ENCODE results near the gene PLXNA2. TPM values are rescaled to one million over a fixed set of nuclear protein-coding genes. Genes with fewer than 3 reads are reported as not detected.

PLXNA2 gene
- total and polyA plus RNA-seq, 2 of the 8 experiments (the other 6 are each of a cell fraction or from before 2014, with no cell fraction given) = 0.33 to 1.5 TPM

GRCh38 chr1:208028526-208028925, 215.7 kb downstream of the PLXNA2 start:
- H3K9me3 ChIP-seq (ENCODE audit: insufficient read depth in 2 of 2, low read depth in 1 of 2, low read length in 1 of 2) = no peaks in the 10 kb centered on the region
- H3K36me3 ChIP-seq (ENCODE audit: control insufficient read depth in 2 of 4, insufficient read depth in 4 of 4, low read length in 3 of 4) = no peaks in the 10 kb centered on the region
- DNase-seq (ENCODE audit: low read depth in 1 of 2, low spot score in 2 of 2) = no peak
- no peaks in the 10 kb centered on the region for H3K79me2 ChIP-seq (ENCODE audit: control insufficient read depth in 1 of 2, insufficient read depth in 2 of 2, low read length in 2 of 2)
- no peak overlapping the region for H2BK20ac ChIP-seq (ENCODE audit: low read length)
- no peak overlapping the region for H3K14ac ChIP-seq (ENCODE audit: insufficient read length)
- H2BK5ac ChIP-seq (ENCODE audit: low read depth, low read length) = no peak overlapping the region
- H2BK15ac ChIP-seq (ENCODE audit: low read length) = no peak overlapping the region
- no peaks in the 10 kb centered on the region for H3K4me1 ChIP-seq (replicated peaks in 1 of 4; ENCODE audit: control insufficient read depth in 3 of 4, insufficient read depth in 4 of 4, low read length in 3 of 4)
- ChIA-PET CTCF (ENCODE audit: partially characterized antibody) (interaction anchor here (0.9 to 15.8 kb wide), 11 partner anchors 5 to 1174 kb away, joined by 3 to 315 read pairs (median 60); partner anchors contain the start of gene PLXNA2), POLR2A (ENCODE audit: partially characterized antibody) (no interaction called here)
- H3K27me3 ChIP-seq (replicated peaks in 1 of 4; ENCODE audit: control insufficient read depth in 3 of 4, extremely low read depth in 1 of 4, insufficient read depth in 3 of 4, low read length in 3 of 4) = no peaks in the 10 kb centered on the region
- H3K9ac ChIP-seq (replicated peaks in 1 of 4; ENCODE audit: extremely low read depth in 1 of 4, low read depth in 3 of 4, low read length in 3 of 4) = no peak overlapping the region
- no peak overlapping the region; the same call in 1 of the 2 replicates for H2BK12ac ChIP-seq (ENCODE audit: low read depth, low read length)
- H3K18ac ChIP-seq (ENCODE audit: extremely low read depth, low read length) = no peak overlapping the region
- 86% methylated on average over 7 of the region's 7 CpGs; no CpG with 5 or more reads in 1 of the 2 experiments for WGBS, 2 experiments (ENCODE audit: extremely low coverage in 1 of 2, insufficient coverage in 1 of 2, insufficient read length in 1 of 2, insufficient replicate concordance in 2 of 2, low coverage in 1 of 2, low lambda C conversion rate in 2 of 2, missing lambda C conversion rate in 1 of 2)
- no peaks in the 10 kb centered on the region for H4K20me1 ChIP-seq (replicated peaks in 1 of 2; ENCODE audit: control insufficient read depth in 1 of 2, insufficient read depth in 2 of 2, low read length in 2 of 2)
- TF ChIP-seq, protein P1, sequence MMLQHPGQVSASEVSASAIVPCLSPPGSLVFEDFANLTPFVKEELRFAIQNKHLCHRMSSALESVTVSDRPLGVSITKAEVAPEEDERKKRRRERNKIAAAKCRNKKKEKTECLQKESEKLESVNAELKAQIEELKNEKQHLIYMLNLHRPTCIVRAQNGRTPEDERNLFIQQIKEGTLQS (IDR thresholded peaks at IDR 0.05; ENCODE audit: insufficient read depth, low read depth, low read length) = no peak
- TF ChIP-seq TEAD4 (IDR thresholded peaks at IDR 0.05; ENCODE audit: low read depth, low read length) = no peak
- TF ChIP-seq CTCF (IDR thresholded peaks at IDR 0.05; ENCODE audit: control extremely low read depth in 1 of 3, insufficient read depth in 1 of 3, low read depth in 1 of 3, low read length in 3 of 3) = no peak
- TF ChIP-seq TBP (IDR thresholded peaks at IDR 0.05; ENCODE audit: low read depth, low read length) = no peak
- no peak for TF ChIP-seq ASH2L (IDR thresholded peaks at IDR 0.05; ENCODE audit: low read length)
- no peak overlapping the region for H3K27ac ChIP-seq (ENCODE audit: low read depth, low read length)
- no peak overlapping the region for H3K4me3 ChIP-seq (ENCODE audit: extremely low read depth in 1 of 4, insufficient read depth in 2 of 4, low read depth in 3 of 4, low read length in 4 of 4)
- H2AK5ac ChIP-seq (ENCODE audit: low read depth, low read length) = no peak overlapping the region
- H2AFZ ChIP-seq (ENCODE audit: low read length) = no peak overlapping the region
- no peak overlapping the region for H3K23ac ChIP-seq (ENCODE audit: insufficient read length)
- H3K56ac ChIP-seq (replicated peaks; ENCODE audit: insufficient read length, low read depth, low read length) = no peak overlapping the region
- H4K5ac ChIP-seq (ENCODE audit: insufficient read length, low read depth, low read length) = no peak overlapping the region
- no peak overlapping the region for H2BK120ac ChIP-seq (replicated peaks; ENCODE audit: low read depth, low read length)
- no peak overlapping the region for H3K4me2 ChIP-seq (ENCODE audit: insufficient read depth in 1 of 2, low read depth in 2 of 2, low read length in 2 of 2)
- no peak overlapping the region for H4K91ac ChIP-seq (replicated peaks; ENCODE audit: insufficient read length, low read length)
- no peaks in the 10 kb centered on the region for H3K79me1 ChIP-seq (ENCODE audit: low read depth, low read length)
- no peak overlapping the region for H3K4ac ChIP-seq (replicated peaks; ENCODE audit: insufficient read length, low read depth, low read length)
- no peaks in the 10 kb centered on the region for H3K23me2 ChIP-seq (ENCODE audit: low read depth, low read length)
- no peak for FAIRE-seq
- no peak overlapping the region; the same call in 1 of the 2 replicates for H4K8ac ChIP-seq (ENCODE audit: extremely low read depth, insufficient read depth, low read length)
